ENCODE data around the gene ZNF384. TPM values are rescaled to one million over a fixed set of nuclear protein-coding genes. Genes with fewer than 3 reads are reported as not detected.
A peak's percentile ranks its signal among the peaks of the same experiment; 100 is the strongest.

Gene ZNF384
- total RNA-seq (2022) = 64.9 and 68.5 TPM in 2 replicates
- Bru-seq, nascent RNA = percentile 84 among the genes with signal in this experiment
- BruChase-seq, experiment 1, labeled RNA remaining after a 6-hour chase = percentile 74 among the genes with signal in this experiment
- BruChase-seq, experiment 2, labeled RNA remaining after a 2-hour chase = percentile 77 among the genes with signal in this experiment
- long read RNA-seq, partial matches to known transcripts = 15 of 48 reads
- long read RNA-seq, other reads (novel, unspliced or antisense) = 29 of 48 reads

DNA sequence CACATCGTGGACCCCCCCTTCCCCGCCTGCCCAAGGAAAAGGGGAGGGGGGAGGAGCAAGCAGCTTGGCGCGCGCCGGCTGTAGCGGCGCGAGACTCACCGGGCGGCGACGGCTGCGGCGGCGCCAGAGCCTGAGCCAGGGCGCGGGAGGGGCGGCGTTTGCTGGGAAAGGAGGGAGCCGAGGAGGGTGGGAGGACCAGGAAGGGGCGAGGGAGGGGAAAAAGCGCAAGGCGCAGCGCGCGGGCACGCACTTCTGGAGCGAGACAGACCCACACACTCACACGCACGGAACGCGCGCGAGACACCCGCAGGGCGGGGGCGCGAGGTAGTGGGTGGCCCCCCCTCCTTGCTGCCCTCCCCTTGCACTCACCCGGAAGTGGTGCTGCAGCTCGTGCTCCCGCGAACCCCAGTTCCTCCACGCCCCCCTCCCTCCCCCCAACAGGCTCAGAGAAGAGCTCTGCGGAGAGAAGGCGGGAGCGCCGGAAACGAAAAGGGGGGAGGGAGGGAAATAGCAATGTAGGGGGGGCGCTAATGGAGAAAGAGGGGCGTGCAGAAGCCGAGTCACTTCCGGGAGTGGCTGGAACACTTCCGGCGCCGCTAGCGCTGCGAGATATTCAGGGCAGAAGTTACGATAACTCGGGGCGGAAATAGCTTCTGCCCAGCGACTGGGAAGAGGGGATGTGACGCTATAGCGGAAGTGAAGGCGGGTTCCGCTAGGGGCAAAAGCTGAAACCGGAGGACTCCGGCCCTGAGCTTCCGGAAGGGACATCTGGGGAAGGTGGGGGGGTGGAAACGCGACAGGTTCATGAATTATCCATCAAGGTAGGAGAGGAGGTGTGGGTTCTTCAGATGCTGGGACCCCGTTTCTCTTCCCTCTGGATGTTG is at the start of gene ZNF384:
ZNF384 (minus strand) TSS at position 377 of the 884 bp plus-strand sequence. CDS start 9,855 bp downstream, outside the sequence.
- intact Hi-C loops (cut with micrococcal nuclease; ENCODE audit: unreplicated experiment) = no loop called here
- peaks cover 25% of the 10 kb centered on the region for H3K4me1 Mint-ChIP-seq (ENCODE audit: low read depth, unreplicated experiment)
- H3K27ac Mint-ChIP-seq (ENCODE audit: unreplicated experiment) = peak within 1 kb of the TSS; percentile 76
- TF ChIP-seq, protein P1, sequence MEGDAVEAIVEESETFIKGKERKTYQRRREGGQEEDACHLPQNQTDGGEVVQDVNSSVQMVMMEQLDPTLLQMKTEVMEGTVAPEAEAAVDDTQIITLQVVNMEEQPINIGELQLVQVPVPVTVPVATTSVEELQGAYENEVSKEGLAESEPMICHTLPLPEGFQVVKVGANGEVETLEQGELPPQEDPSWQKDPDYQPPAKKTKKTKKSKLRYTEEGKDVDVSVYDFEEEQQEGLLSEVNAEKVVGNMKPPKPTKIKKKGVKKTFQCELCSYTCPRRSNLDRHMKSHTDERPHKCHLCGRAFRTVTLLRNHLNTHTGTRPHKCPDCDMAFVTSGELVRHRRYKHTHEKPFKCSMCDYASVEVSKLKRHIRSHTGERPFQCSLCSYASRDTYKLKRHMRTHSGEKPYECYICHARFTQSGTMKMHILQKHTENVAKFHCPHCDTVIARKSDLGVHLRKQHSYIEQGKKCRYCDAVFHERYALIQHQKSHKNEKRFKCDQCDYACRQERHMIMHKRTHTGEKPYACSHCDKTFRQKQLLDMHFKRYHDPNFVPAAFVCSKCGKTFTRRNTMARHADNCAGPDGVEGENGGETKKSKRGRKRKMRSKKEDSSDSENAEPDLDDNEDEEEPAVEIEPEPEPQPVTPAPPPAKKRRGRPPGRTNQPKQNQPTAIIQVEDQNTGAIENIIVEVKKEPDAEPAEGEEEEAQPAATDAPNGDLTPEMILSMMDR (IDR thresholded peaks at IDR 0.05; ENCODE audit: unreplicated experiment) = no peak
- CTCF ChIA-PET = interaction anchor here (0.6 to 1.4 kb wide), 15 partner anchors 9 to 525 kb away, joined by 3 to 14 read pairs (median 4); partner anchors contain the start of genes COPS7A and NOP2
- peak; percentile 93 for DNase-seq
- H3K36me3 Mint-ChIP-seq (ENCODE audit: insufficient read depth, unreplicated experiment) = peaks cover 38% of the 10 kb centered on the region
- peaks cover 16% of the 10 kb centered on the region for H3K27me3 Mint-ChIP-seq (ENCODE audit: unreplicated experiment)
- H3K9me3 Mint-ChIP-seq (ENCODE audit: low read depth, unreplicated experiment) = no peaks in the 10 kb centered on the region
- peak within 1 kb of the TSS; percentile 71 for H3K4me3 Mint-ChIP-seq (ENCODE audit: low read depth, unreplicated experiment)
- BruUV-seq (replicated peaks) = no TSS peak

DNA sequence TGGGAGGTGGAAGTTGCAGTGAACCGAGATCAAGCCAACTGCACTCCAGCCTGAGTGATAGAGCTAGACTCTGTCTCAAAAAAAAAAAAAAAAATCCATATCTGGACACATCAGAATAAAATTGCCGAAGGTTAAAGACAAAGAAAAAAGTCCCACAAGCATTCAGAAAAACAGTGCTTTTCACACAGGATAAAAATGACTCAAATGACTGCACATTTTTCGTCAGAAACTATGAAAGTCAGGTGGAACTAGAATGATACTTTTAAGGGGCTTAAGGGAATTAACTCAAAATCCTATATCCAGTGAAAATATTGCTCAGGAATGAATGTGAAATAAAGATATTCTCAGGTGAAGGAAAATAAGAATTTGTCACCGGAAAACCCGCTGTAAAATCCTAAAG is 47.6 kb upstream of the ZNF384 start:
- Mint-ChIP-seq H3K4me3 (ENCODE audit: low read depth, unreplicated experiment) (no peak overlapping the region), H3K4me1 (ENCODE audit: low read depth, unreplicated experiment) (peaks cover 8% of the 10 kb centered on the region), H3K9me3 (ENCODE audit: low read depth, unreplicated experiment) (no peaks in the 10 kb centered on the region), H3K36me3 (ENCODE audit: insufficient read depth, unreplicated experiment) (no peaks in the 10 kb centered on the region), H3K27me3 (ENCODE audit: unreplicated experiment) (no peaks in the 10 kb centered on the region), H3K27ac (ENCODE audit: unreplicated experiment) (no peak overlapping the region)
- TF ChIP-seq, protein P1 (IDR thresholded peaks at IDR 0.05; ENCODE audit: unreplicated experiment) = no peak
- CTCF ChIA-PET = no interaction called here
- no TSS peak for BruUV-seq (replicated peaks)
- no peak for DNase-seq
- intact Hi-C loops (cut with micrococcal nuclease; ENCODE audit: unreplicated experiment) = no loop called here

DNA sequence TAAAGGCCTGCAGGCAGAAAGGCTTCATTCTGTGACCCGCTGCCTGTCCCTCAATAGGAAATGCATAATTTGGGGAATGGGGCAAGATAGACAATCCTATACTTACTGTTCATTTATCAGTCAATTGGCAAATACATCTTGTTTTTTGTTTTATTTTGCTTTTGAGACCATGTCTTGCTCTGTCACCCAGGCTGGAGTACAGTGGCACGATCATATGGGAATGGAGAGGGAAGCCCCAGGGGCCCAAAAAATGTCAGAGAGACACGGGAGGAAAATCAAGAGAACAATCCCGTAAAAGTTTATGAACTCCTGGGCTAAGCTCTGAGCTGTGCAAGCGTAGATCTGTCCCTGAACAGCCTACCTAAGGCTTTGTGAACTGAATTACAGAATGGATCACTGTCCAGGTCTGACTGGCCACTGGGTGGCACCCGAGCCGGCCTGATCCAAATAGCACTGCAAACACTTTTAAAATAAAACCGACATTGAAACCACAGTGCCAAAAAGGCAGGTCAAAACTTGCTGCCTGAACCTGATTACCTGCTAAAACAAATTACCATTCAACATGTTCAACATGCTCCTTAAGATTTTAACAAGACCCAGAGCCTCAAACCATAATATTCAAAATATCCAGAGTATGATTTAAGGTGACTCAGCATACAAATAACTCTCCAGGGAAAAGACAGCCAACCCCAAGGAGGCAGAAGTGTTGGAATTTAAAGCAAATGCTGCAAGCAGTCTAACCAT is 46.4 kb upstream of the ZNF384 start:
- no peak overlapping the region for H3K27ac Mint-ChIP-seq (ENCODE audit: unreplicated experiment)
- DNase-seq = peak; percentile 58
- peaks cover 8% of the 10 kb centered on the region for H3K4me1 Mint-ChIP-seq (ENCODE audit: low read depth, unreplicated experiment)
- CTCF ChIA-PET = no interaction called here
- H3K27me3 Mint-ChIP-seq (ENCODE audit: unreplicated experiment) = no peaks in the 10 kb centered on the region
- no TSS peak for BruUV-seq (replicated peaks)
- TF ChIP-seq, protein P1 (IDR thresholded peaks at IDR 0.05; ENCODE audit: unreplicated experiment) = no peak
- no peaks in the 10 kb centered on the region for H3K36me3 Mint-ChIP-seq (ENCODE audit: insufficient read depth, unreplicated experiment)
- no peaks in the 10 kb centered on the region for H3K9me3 Mint-ChIP-seq (ENCODE audit: low read depth, unreplicated experiment)
- intact Hi-C loops (cut with micrococcal nuclease; ENCODE audit: unreplicated experiment) = loop anchor here (1.0 kb wide), 2 partner anchors 44 to 90 kb away; no protein-coding TSS in a partner anchor
- no peak overlapping the region for H3K4me3 Mint-ChIP-seq (ENCODE audit: low read depth, unreplicated experiment)

Measured in Calu3 (cell line).